ENCODE results near the gene ZFPM1. TPM values are rescaled to one million over a fixed set of nuclear protein-coding genes. Genes with fewer than 3 reads are reported as not detected.

Gene ZFPM1
- total and polyA plus RNA-seq, 2 of the 8 experiments (the other 6 are each of a cell fraction or from before 2014, with no cell fraction given) = 0.74 to 4.8 TPM

DNA sequence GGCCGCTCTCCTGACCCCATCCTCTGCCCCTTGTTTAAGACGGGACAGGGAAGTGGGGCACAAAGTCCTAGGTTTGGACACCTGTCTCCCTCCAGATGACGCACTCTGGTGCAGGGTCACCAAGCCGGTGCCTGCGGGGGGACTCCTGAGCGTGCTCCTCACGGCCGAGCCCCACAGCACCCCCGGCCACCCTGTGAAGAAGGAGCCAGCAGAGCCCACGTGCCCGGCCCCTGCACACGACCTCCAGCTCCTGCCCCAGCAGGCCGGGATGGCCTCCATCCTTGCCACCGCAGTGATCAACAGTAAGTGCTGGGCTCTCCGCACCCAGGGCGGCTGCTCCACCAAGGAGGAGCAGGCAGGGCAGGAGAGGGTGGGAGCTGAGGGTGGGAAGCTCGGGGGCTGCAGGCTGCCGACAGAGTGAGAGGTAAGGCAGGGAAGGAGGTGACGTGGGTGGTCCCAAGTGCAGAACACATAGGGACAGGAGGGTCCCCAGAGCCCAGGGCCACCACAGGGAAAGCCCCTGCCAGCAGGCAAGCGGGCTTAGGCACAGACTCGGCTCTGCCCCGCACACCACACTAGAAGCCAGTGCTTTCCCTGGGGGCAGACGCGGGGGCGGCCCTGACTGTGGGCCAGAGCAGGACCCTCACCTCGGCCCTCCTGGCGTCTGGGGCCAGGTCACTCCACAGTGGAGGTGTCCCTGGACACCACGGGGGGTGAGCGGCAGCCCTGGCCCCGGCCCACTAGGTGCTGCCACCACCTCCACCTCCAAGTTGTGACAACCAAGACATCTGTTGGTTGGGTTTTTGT, 75.1 kb downstream of the ZFPM1 start:
- no peak overlapping the region for H3K4me3 ChIP-seq (ENCODE audit: extremely low read depth in 1 of 4, insufficient read depth in 2 of 4, low read depth in 3 of 4, low read length in 4 of 4)
- no peak overlapping the region for H2BK15ac ChIP-seq (ENCODE audit: low read length)
- WGBS, 2 experiments (ENCODE audit: extremely low coverage in 1 of 2, insufficient coverage in 1 of 2, insufficient read length in 1 of 2, insufficient replicate concordance in 2 of 2, low coverage in 1 of 2, low lambda C conversion rate in 2 of 2, missing lambda C conversion rate in 1 of 2) = 85% methylated on average over 20 of the region's 30 CpGs; no CpG with 5 or more reads in 1 of the 2 experiments
- ChIA-PET POLR2A (ENCODE audit: partially characterized antibody) (no interaction called here), CTCF (ENCODE audit: partially characterized antibody) (interaction anchor here (0.8 to 2.1 kb wide), 4 partner anchors 12 to 89 kb away, joined by 3 to 5 read pairs (median 3); no protein-coding TSS in a partner anchor)
- peaks cover 0 to 19% (median 10%) of the 10 kb centered on the region in 4 experiments; a peak in 5 of 7 replicates for H3K4me1 ChIP-seq (replicated peaks in 1 of 4; ENCODE audit: control insufficient read depth in 3 of 4, insufficient read depth in 4 of 4, low read length in 3 of 4)
- H3K23ac ChIP-seq (ENCODE audit: insufficient read length) = no peak overlapping the region
- H3K36me3 ChIP-seq (ENCODE audit: control insufficient read depth in 2 of 4, insufficient read depth in 4 of 4, low read length in 3 of 4) = no peaks in the 10 kb centered on the region; a peak in 1 of 8 replicates
- no peak overlapping the region for H3K56ac ChIP-seq (replicated peaks; ENCODE audit: insufficient read length, low read depth, low read length)
- no peak overlapping the region for H2BK20ac ChIP-seq (ENCODE audit: low read length)
- H3K9me3 ChIP-seq (ENCODE audit: insufficient read depth in 2 of 2, low read depth in 1 of 2, low read length in 1 of 2) = no peaks in the 10 kb centered on the region
- 0 out of 2 replicates have a peak, but pooled peaks cover 4% of the 10 kb centered on the region for H3K79me1 ChIP-seq (ENCODE audit: low read depth, low read length)
- no peak overlapping the region for H3K4me2 ChIP-seq (ENCODE audit: insufficient read depth in 1 of 2, low read depth in 2 of 2, low read length in 2 of 2)
- no peak overlapping the region for H2BK12ac ChIP-seq (ENCODE audit: low read depth, low read length)
- no peak overlapping the region for H3K27ac ChIP-seq (ENCODE audit: low read depth, low read length)
- no peak overlapping the region for H3K4ac ChIP-seq (replicated peaks; ENCODE audit: insufficient read length, low read depth, low read length)
- FAIRE-seq = no peak
- no peaks in the 10 kb centered on the region for H3K79me2 ChIP-seq (ENCODE audit: control insufficient read depth in 1 of 2, insufficient read depth in 2 of 2, low read length in 2 of 2)
- H3K27me3 ChIP-seq (replicated peaks in 1 of 4; ENCODE audit: control insufficient read depth in 3 of 4, extremely low read depth in 1 of 4, insufficient read depth in 3 of 4, low read length in 3 of 4) = no peaks in the 10 kb centered on the region
- H4K8ac ChIP-seq (ENCODE audit: extremely low read depth, insufficient read depth, low read length) = no peak overlapping the region
- no peak overlapping the region for H2BK120ac ChIP-seq (replicated peaks; ENCODE audit: low read depth, low read length)
- no peak for DNase-seq (ENCODE audit: low read depth in 1 of 2, low spot score in 2 of 2)
- peaks cover 1 to 16% of the 10 kb centered on the region in 2 experiments for H4K20me1 ChIP-seq (replicated peaks in 1 of 2; ENCODE audit: control insufficient read depth in 1 of 2, insufficient read depth in 2 of 2, low read length in 2 of 2)
- no peak overlapping the region for H2AK5ac ChIP-seq (ENCODE audit: low read depth, low read length)
- no peak overlapping the region for H2AFZ ChIP-seq (ENCODE audit: low read length)
- TF ChIP-seq HDAC2 (IDR thresholded peaks at IDR 0.05; ENCODE audit: borderline replicate concordance in 1 of 2, low read depth in 2 of 2, low read length in 2 of 2) (no peak), POLR2AphosphoS5 (IDR thresholded peaks at IDR 0.05; ENCODE audit: low read depth, low read length) (no peak), CEBPB (IDR thresholded peaks at IDR 0.05; ENCODE audit: low read depth, low read length) (no peak), POU5F1 (IDR thresholded peaks at IDR 0.05; ENCODE audit: low read depth, low read length) (no peak), CHD1 (IDR thresholded peaks at IDR 0.05; ENCODE audit: low read depth, low read length) (no peak), BCL11A (IDR thresholded peaks at IDR 0.05; ENCODE audit: low read depth in 2 of 2, low read length in 2 of 2) (no peak), USF2 (IDR thresholded peaks at IDR 0.05; ENCODE audit: low read length) (no peak), RFX5 (IDR thresholded peaks at IDR 0.05; ENCODE audit: borderline replicate concordance, low read depth, low read length) (no peak)
- no peak overlapping the region for H4K91ac ChIP-seq (replicated peaks; ENCODE audit: insufficient read length, low read length)
- H4K5ac ChIP-seq (ENCODE audit: insufficient read length, low read depth, low read length) = no peak overlapping the region
- no peak overlapping the region for H3K9ac ChIP-seq (replicated peaks in 1 of 4; ENCODE audit: extremely low read depth in 1 of 4, low read depth in 3 of 4, low read length in 3 of 4)
- H3K23me2 ChIP-seq (ENCODE audit: low read depth, low read length) = peaks cover 2% of the 10 kb centered on the region; the same call in 1 of the 2 replicates
- no peak overlapping the region for H3K14ac ChIP-seq (ENCODE audit: insufficient read length)
- no peak overlapping the region for H3K18ac ChIP-seq (ENCODE audit: extremely low read depth, low read length)
- H2BK5ac ChIP-seq (ENCODE audit: low read depth, low read length) = no peak overlapping the region
